OCI-LY1 (cell line): ENCODE results near the gene COG2.
"Not testable (repeated sequence)": the region's sequence is repeated elsewhere in the genome, so short reads cannot be mapped to it uniquely, and the experiment has no call there.

ENCODE experiments used
- H2AFZ ChIP-seq: fragments of 200-600 bp; sonication (generic), shearing (Covaris generic); 2 replicates; pipeline ENCODE4 v1.6.0; 2014; ENCODE audit warnings: antibody characterized with exemption, mild to moderate bottlenecking, low read length
- H3F3A ChIP-seq: fragments of 200-600 bp; sonication (generic), shearing (Covaris generic); 2 replicates; pipeline ENCODE4 v1.6.0; 2014; ENCODE audit warnings: mild to moderate bottlenecking, antibody characterized with exemption, low read length, moderate library complexity; ENCODE audit not compliant: insufficient read depth
- H3K27ac ChIP-seq: fragments of 200-600 bp; sonication (generic); 2 replicates; pipeline ENCODE4 v1.5.1; 2014; ENCODE audit warnings: low read length, mixed run types, mild to moderate bottlenecking, low read depth; ENCODE audit not compliant: poor library complexity, severe bottlenecking
- H3K27me3 ChIP-seq: fragments of 200-600 bp; sonication (generic); 2 replicates; pipeline ENCODE4 v1.6.0; 2014; ENCODE audit warnings: antibody characterized with exemption, mild to moderate bottlenecking, low read length, moderate library complexity; ENCODE audit not compliant: insufficient read depth
- H3K36me3 ChIP-seq: fragments of 200-600 bp; sonication (generic); 2 replicates; pipeline ENCODE4 v1.6.1; 2014; ENCODE audit warnings: mild to moderate bottlenecking, antibody characterized with exemption, low read length, moderate library complexity, mixed read lengths; ENCODE audit not compliant: insufficient read depth
- H3K4me1 ChIP-seq: fragments of 200-600 bp; sonication (generic); 2 replicates; pipeline ENCODE4 v1.5.1; 2014; ENCODE audit warnings: mild to moderate bottlenecking, low read length, moderate library complexity; ENCODE audit not compliant: insufficient read depth, severe bottlenecking
- H3K4me2 ChIP-seq: fragments of 200-600 bp; sonication (generic), shearing (Covaris generic); 2 replicates; pipeline ENCODE4 v1.6.1; 2014; ENCODE audit warnings: low read length
- H3K4me3 ChIP-seq: fragments of 200-600 bp; sonication (generic); 2 replicates; pipeline ENCODE4 v1.5.1; 2014; ENCODE audit warnings: low read length, low read depth, mild to moderate bottlenecking, mixed read lengths; ENCODE audit not compliant: poor library complexity, severe bottlenecking
- H3K79me2 ChIP-seq: fragments of 200-600 bp; shearing (Covaris generic); 2 replicates; pipeline ENCODE4 v1.6.1; 2016; ENCODE audit warnings: mixed run types, low read length, mixed read lengths; ENCODE audit not compliant: insufficient read depth
- H3K9ac ChIP-seq: fragments of 200-600 bp; sonication (generic), shearing (Covaris generic); 2 replicates; pipeline ENCODE4 v1.6.1; 2014; ENCODE audit warnings: mild to moderate bottlenecking, low read length, mixed read lengths
- H3K9me2 ChIP-seq: fragments of 200-600 bp; sonication (generic), shearing (Covaris generic); 2 replicates; pipeline ENCODE4 v1.6.1; 2014; ENCODE audit warnings: low read depth, mild to moderate bottlenecking, low read length, mixed read lengths
- H3K9me3 ChIP-seq: fragments of 200-600 bp; shearing (Covaris generic); 2 replicates; pipeline ENCODE4 v1.6.1; 2014; ENCODE audit warnings: low read length, mixed read lengths
- H4K20me1 ChIP-seq: fragments of 200-600 bp; sonication (generic), shearing (Covaris generic); 2 replicates; pipeline ENCODE4 v1.6.0; 2016; ENCODE audit warnings: mild to moderate bottlenecking, low read length; ENCODE audit not compliant: insufficient read depth
- EZH2 ChIP-seq: fragments of 200-600 bp; sonication (generic), shearing (Covaris generic); IDR thresholded peaks from 2 replicates; pipeline ENCODE4 v1.8.0; 2017; ENCODE audit warnings: borderline replicate concordance, mixed run types, mild to moderate bottlenecking, antibody characterized with exemption, low read length, moderate library complexity, mixed read lengths
- TF ChIP-seq, protein P1 (sequence below): fragments of 200-600 bp; sonication (generic), shearing (Covaris generic); IDR thresholded peaks from 2 replicates; pipeline ENCODE4 v1.5.1; 2017; ENCODE audit warnings: mild to moderate bottlenecking, antibody characterized with exemption, low read length, moderate library complexity, mixed read lengths

The COG2 gene

DNA sequence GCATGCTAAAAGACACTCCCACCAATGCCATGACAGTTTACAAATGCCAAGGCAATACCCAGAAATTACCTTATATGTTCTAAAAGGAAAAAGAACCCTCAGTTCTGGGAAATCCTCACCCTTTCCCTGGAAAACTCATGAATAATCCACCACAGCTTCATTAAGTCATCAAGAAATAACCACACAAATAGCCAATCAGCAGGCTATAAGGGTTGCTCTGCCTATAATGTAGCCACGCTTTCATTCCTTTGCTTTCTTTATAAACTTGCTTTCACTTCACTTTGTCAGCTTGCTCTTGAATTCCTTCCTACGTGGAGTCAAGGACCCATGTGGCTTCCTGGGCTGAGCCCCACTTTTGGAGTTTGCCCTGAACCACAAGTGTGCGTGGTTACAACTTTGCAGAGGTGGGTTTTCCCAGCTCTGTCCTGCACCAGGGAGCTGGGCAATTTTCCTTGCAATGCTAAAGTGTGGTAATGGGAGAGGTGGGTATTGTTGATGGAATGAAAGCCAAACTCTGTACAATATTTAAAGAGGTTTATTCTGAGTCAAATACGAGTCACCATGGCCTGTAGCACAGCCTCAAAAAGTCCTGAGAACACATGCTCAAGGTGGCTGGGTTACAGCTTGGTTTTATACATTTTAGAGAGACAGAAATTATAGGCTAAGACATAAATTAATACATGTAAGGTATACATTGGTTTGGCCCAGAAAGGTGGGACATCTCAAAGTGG is 42.2 kb upstream of the COG2 start:
- Histone ChIP-seq H3K36me3 (no peaks in the 10 kb centered on the region), H3K27ac (no peak overlapping the region), H3F3A (no peaks in the 10 kb centered on the region), H3K9me2 (no peaks in the 10 kb centered on the region), H3K4me1 (no peaks in the 10 kb centered on the region), H2AFZ (no peak overlapping the region), H3K9ac (no peak overlapping the region), H3K4me3 (no peak overlapping the region), H3K4me2 (no peak overlapping the region), H3K27me3 (no peaks in the 10 kb centered on the region), H3K9me3 (no peaks in the 10 kb centered on the region), H3K79me2 (no peaks in the 10 kb centered on the region), H4K20me1 (no peaks in the 10 kb centered on the region)
- TF ChIP-seq EZH2: no peak
- TF ChIP-seq, protein P1, sequence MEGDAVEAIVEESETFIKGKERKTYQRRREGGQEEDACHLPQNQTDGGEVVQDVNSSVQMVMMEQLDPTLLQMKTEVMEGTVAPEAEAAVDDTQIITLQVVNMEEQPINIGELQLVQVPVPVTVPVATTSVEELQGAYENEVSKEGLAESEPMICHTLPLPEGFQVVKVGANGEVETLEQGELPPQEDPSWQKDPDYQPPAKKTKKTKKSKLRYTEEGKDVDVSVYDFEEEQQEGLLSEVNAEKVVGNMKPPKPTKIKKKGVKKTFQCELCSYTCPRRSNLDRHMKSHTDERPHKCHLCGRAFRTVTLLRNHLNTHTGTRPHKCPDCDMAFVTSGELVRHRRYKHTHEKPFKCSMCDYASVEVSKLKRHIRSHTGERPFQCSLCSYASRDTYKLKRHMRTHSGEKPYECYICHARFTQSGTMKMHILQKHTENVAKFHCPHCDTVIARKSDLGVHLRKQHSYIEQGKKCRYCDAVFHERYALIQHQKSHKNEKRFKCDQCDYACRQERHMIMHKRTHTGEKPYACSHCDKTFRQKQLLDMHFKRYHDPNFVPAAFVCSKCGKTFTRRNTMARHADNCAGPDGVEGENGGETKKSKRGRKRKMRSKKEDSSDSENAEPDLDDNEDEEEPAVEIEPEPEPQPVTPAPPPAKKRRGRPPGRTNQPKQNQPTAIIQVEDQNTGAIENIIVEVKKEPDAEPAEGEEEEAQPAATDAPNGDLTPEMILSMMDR: no peak

DNA sequence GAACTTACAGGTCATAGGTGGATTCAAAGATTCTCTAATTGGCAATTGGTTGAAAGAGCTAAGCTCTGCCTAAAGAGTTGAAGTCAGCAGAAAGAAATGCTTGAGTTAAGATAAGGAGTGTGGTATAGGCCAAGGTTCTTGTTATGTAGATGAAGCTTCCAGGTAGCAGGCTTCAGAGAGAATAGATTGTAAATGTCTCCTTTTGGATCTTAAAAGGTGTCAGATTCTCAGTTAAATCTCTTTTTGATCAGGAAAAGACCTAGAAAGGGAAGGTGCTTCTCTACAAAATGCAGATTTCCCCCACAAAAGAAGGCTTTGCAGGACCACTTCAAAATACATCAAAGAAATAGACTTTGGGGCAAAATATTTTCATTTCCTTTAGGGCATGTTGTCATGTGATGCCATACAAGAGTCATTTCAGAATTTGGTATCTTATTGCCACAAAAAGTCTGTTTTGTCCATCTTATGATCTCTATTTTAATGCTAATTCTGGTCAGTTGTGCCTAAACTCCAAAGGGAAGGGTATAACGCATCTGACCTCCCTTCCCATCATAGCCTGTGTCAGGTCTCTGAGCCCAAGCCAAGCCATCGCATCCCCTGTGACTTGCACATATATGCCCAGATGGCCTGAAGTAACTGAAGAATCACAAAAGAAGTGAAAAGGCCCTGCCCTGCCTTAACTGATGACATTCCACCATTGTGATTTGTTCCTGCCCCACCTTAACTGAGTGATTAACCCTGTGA is 41.5 kb upstream of the COG2 start:
- H3K36me3 ChIP-seq, H3K4me2 ChIP-seq, H3K4me3 ChIP-seq, H3K9me2 ChIP-seq, H4K20me1 ChIP-seq, H2AFZ ChIP-seq, H3K79me2 ChIP-seq, H3K27ac ChIP-seq, H3K9ac ChIP-seq, H3K27me3 ChIP-seq, H3K9me3 ChIP-seq, H3K4me1 ChIP-seq, H3F3A ChIP-seq: not testable (repeated sequence)

DNA sequence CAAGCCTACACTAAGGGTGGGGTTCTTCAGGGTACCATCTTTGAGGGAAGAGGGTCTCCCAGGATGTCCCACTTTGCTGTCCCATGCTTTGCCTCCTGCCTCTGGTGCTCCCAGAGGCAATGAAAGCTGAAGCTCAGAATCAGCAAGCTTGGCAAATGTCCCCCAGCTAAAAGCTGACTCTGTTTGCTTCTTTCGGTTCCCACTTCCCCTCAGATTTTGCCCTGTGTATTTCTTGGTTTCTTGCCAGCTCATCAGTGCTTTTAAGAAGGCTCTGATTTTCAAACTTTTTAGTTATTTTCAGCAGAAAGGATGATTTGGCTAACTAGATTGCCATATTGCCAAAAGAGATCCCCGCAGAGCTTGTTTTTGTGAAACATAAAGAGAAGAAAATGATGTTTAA is 33.1 kb upstream of the COG2 start:
- H3K79me2 ChIP-seq: no peaks in the 10 kb centered on the region
- H3F3A ChIP-seq: no peaks in the 10 kb centered on the region
- H3K9ac ChIP-seq: no peak overlapping the region
- no peaks in the 10 kb centered on the region for H4K20me1 ChIP-seq
- TF ChIP-seq, protein P1: no peak
- TF ChIP-seq EZH2: no peak
- H3K9me2 ChIP-seq: no peaks in the 10 kb centered on the region
- H3K4me3 ChIP-seq: no peak overlapping the region
- H3K4me2 ChIP-seq: no peak overlapping the region
- H3K9me3 ChIP-seq: no peaks in the 10 kb centered on the region
- H3K27ac ChIP-seq: no peak overlapping the region
- H3K27me3 ChIP-seq: no peaks in the 10 kb centered on the region; the same call in 1 of the 2 replicates
- no peaks in the 10 kb centered on the region for H3K36me3 ChIP-seq
- H3K4me1 ChIP-seq: no peaks in the 10 kb centered on the region
- H2AFZ ChIP-seq: no peak overlapping the region
